ENCODE data around the gene LEF1.

GRCh38 chr4:108169664-108170063, 932 bp upstream of the LEF1 start:
- TF ChIP-seq, protein P1, sequence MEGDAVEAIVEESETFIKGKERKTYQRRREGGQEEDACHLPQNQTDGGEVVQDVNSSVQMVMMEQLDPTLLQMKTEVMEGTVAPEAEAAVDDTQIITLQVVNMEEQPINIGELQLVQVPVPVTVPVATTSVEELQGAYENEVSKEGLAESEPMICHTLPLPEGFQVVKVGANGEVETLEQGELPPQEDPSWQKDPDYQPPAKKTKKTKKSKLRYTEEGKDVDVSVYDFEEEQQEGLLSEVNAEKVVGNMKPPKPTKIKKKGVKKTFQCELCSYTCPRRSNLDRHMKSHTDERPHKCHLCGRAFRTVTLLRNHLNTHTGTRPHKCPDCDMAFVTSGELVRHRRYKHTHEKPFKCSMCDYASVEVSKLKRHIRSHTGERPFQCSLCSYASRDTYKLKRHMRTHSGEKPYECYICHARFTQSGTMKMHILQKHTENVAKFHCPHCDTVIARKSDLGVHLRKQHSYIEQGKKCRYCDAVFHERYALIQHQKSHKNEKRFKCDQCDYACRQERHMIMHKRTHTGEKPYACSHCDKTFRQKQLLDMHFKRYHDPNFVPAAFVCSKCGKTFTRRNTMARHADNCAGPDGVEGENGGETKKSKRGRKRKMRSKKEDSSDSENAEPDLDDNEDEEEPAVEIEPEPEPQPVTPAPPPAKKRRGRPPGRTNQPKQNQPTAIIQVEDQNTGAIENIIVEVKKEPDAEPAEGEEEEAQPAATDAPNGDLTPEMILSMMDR (IDR thresholded peaks at IDR 0.05; ENCODE audit: low read depth, low read length): no peak
- TF ChIP-seq POLR2A (IDR thresholded peaks at IDR 0.05; ENCODE audit: extremely low read depth, insufficient read length) (no peak), MYC (IDR thresholded peaks at IDR 0.05; ENCODE audit: low read depth, low read length) (no peak)
- TF ChIP-seq, protein P2, sequence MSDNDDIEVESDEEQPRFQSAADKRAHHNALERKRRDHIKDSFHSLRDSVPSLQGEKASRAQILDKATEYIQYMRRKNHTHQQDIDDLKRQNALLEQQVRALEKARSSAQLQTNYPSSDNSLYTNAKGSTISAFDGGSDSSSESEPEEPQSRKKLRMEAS (IDR thresholded peaks at IDR 0.05; ENCODE audit: low read depth, low read length): no peak

Data from NB4 (cell line).